HG03432 (cell line): ENCODE results near the gene LRRC7.
"Not testable (repeated sequence)": the region's sequence is repeated elsewhere in the genome, so short reads cannot be mapped to it uniquely, and the experiment has no call there.

Experiments used
- ATAC-seq: cut with Tn5 transposase; IDR thresholded peaks from one replicate; pipeline ENCODE4 v1.9.1; 2021; ENCODE audit warnings: mild to moderate bottlenecking, moderate library complexity; ENCODE audit not compliant: unreplicated experiment

Gene LRRC7

DNA sequence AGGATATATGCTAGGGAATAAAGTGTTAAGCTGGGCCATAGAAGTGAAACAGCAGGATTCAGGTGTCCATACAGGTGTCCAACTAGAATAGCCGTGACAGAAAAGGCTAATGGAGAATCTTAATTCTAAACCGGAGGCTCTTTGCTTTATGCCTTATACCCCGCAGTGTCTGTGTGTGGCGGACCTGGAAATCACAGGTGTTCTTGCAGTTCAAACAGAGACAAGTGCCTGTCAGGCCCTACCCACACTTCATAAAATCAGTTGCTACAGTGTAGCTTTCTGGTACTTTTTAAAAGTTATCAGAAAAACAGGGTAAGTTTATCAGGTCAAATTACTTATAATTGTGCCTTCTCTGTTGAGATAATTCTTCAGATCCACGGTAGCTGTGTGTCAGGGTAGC, 293.9 kb downstream of the LRRC7 start:
- no peak for ATAC-seq

GRCh38 chr1:69862906-69863305, 295.2 kb downstream of the LRRC7 start:
- ATAC-seq = no peak

GRCh38 chr1:69863704-69864103, 296.0 kb downstream of the LRRC7 start:
- ATAC-seq = no peak

DNA sequence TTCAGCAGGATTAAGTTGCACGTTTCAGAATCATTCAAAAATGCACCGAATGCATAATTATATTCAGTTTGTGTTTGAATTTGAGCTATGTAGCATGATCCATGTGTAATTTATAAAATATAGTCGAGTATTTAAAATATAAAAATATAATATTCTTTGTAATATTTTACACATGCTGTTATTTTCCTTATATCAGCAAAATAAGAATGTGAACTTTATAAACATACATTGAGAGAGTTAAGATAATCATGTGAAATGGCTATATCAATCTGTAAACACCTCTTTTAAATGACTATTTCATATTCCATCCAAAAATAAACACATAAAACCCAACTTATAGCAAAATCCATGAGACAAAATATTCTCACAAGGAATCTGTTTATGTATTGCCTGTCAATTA, 303.7 kb downstream of the LRRC7 start:
- ATAC-seq = no peak

- ATAC-seq = no peak
Observed at GRCh38 chr1:69878338-69878737, 310.6 kb downstream of the LRRC7 start.

GRCh38 chr1:69888016-69888415, 320.3 kb downstream of the LRRC7 start:
- ATAC-seq = not testable (repeated sequence)

DNA sequence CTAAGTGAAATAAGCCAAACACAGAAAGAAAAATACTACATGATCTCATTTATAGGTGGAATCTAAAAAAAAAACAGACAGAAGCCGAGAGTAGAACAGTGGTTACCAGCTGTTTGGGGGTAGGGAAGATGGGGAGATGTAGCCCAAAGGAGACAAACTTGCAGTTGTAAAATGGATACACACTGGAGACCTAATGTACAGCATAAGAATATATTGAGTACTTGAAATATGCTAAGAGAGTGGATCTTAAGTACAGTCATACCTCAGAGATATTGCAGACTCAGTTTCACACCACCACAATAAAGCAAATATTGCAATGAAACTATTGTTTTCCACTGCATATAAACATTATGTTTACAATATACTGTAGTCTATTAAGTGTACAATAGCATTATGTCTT, 320.9 kb downstream of the LRRC7 start:
- no peak for ATAC-seq

DNA sequence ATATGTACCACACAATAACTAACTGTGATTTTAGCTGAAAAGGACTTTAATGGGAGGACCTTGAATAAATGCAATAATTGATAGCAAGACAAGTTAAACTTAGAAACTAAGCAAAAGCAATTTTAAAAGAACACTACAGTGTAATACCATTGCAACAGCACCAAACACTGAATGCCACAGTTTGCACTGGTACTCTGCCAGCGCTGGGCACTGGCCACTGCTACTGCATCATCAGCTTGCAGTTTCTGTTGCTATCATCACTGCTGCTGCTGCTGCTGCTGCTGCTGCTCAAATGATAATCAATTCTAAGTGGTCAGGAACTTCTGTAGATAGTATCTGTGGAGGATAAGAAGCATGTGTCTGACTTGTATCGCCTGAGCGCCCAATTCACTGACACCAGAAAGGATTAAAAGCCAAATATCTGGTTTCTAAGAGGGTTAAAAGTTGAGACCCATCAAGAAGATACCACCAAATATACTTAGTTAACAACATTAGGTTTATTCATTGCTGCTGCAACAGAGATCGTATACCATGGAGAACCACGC, 330.8 kb downstream of the LRRC7 start:
- ATAC-seq = no peak

DNA sequence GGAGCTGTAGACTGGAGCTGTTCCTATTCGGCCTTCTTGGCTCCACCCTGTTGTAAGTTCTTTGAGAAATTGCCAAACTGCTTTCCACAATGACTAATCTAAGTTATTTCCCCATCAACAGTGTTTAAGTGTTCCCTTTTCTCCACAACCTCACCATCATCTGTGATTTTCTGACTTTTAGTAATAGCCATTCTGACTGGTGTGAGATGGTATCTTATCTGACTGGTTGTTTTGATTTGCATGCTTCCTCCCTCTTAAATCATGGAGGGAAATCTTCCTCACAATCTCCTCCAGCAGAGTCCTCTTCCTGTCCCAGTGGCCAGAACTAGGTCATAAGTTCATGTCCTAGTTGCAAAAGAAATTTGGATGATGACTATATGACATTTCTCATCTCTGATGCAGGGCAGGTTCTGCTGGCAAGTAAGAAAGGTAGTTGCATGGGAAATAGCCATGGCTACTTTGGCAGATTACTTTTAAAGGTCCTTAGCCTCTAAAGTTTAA, 343.6 kb downstream of the LRRC7 start:
- no peak for ATAC-seq

DNA sequence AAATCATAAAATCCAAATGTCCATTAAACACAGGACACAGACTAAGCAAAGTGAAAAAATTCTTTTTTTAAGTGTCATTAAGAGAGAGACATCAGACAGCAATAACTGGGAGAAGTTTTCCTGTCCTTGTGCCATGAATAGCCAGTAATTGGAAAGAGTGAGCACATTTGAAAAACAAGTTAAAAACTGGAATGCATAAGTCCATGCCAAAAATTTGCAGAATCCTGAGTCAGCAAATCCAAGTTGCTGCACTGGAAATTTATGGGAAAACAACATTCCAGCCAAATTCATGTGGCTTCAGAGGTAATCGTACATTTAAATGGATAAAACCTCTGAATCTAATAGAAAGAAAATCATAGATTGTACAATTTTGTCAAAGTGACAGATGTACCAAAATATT, 346.3 kb downstream of the LRRC7 start:
- no peak for ATAC-seq

GRCh38 chr1:69914976-69915765, 347.4 kb downstream of the LRRC7 start:
- ATAC-seq = no peak

DNA sequence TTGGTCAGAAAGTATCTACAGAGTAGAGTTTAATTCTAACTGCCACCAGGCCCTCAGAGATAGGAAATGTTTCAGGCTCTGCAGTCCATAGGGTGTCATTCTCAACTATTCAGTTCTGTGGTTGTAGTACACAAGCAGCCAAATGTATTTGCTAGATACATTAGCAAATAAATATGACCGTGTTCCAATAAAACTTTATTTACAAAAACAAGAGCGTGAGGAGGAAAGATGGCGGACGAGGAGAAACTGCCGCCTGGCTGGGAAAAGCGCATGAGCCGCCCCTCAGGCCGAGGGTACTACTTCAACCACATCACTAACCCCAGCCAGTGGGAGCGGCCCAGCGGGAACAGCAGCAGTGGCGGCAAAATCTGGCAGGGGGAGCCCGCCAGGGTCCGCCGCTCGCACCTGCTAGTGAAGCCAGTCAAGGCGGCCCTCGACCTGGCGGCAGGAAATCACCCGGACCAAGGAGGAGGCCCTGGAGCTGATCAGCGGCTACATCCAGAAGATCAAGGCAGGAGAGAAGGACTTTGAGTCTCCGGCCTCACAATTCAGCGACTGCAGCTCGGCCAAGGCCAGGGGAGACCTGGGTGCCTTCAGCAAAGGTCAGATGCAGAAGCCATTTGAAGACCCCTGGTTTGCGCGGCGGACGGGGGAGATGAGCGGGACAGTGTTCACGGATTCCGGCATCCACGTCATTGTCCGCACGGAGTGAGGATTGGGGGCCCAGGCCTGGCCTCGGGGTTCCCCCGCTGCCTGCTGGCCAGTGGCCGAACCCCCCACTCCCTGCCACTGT, 351.6 kb downstream of the LRRC7 start:
- ATAC-seq = no peak

DNA sequence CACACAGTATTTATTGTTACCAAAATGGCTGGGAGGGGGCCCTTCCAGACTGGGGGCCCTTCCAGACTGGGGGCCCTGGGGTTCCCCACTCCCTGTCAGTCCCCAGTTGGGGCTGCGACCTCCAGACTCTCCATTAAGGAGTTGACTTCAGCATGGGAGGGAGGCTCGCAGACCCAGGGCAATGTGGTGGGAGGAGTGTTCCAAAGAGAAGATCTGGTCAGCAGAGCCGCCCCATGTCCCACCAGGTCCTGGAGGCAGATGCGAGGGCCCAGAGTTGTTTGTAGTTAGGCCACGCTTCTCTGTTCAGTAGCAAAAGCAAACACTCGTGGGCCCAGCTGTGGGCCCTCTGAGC, 352.2 kb downstream of the LRRC7 start:
- ATAC-seq = no peak

- no peak for ATAC-seq
Observed at GRCh38 chr1:69920426-69920825, 352.7 kb downstream of the LRRC7 start.

DNA sequence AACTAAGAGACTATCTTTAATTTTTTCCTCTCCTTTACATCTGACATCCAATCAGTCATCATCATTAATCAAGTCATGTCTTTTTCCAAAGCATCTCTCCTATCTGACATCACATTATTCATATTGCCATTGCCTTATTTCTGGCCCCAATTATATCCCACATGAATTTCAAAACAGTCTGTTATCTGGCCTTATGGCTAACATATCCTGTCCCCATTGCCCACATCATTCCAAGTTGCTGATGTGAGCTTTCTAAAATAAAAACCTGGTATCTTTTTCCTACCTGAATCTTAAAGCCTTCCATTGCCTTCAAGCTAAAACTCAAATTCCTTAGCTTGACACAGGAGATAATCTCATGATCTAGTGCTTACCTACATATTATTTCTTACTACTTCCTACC, 353.8 kb downstream of the LRRC7 start:
- ATAC-seq = no peak

GRCh38 chr1:69928234-69928633, 360.5 kb downstream of the LRRC7 start:
- not testable (repeated sequence) for ATAC-seq

- no peak for ATAC-seq
Observed at GRCh38 chr1:69929308-69930057, 361.8 kb downstream of the LRRC7 start.

DNA sequence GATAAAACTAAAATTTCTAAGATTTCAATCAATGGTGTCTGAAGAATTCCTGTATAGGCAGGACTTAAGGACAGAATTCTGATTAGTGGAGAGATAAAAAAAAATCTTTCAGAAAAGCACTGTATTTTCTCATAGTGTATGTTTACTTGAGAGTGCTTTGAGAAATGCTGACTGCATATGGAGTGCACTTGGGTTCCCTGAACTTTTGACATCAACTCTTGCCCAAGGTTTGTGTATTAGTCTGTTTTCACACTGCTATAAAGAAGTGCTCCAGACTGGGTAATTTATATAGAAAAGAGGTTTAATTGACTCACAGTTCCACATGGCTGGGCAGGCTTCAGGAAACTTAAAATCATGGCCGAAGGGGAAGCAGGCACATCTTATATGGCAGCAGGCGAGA, 362.7 kb downstream of the LRRC7 start:
- ATAC-seq = no peak

DNA sequence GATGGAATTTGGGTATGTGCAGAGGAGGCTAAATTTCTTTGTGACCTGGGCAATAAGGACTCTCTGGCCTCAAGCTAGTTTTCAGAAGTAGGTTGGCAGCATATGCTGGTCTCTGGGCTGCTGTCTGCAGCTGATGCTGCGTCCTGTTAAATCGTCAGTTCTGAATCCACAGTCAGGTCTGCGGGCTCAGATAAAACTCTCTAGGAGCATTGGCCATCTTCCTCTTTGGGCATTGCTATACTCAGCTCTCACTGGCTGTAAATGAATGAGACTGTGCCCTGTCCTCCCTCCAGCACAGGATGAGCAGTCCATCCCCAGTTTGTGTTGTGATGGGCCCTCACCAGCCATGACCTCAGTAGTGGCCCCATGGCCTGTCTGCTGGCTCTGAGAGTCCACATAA, 365.0 kb downstream of the LRRC7 start:
- no peak for ATAC-seq

DNA sequence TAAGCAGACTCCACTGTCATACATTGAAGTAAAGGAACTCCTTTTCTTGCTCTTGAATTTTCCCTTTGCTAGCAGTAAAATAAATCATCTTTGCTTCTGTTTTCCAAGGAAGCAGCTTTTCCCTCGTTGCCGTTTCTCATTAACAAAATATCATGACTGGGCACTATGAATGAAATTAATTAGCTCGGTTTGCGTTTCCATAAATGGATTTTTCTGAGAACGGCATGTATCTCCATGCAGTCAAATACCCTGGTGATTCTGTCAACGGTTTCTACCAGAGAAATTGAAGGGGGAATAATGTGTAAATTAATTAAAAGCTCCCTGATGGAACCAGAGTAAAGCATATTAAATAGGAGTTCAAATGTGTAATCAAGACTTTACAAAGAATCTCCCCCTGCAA, 372.5 kb downstream of the LRRC7 start:
- no peak for ATAC-seq

DNA sequence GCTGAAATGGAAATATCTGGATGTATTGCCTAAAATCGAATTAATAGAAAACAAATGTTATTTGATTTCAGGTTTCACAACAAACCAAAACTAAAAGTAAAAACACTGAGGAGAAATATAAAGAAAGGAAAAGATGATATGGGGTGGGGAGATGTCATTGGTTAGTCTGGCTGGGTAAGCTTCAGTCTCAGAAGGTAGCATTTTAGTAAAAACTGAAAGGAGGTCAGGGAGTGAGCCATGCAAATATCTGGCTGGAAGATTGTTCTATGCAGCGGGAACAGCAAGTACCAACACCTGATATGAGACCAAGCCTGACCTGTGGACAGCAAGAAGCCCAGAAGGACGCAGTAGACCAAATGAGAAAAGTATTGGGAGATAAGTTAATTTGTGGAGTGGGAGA, 373.1 kb downstream of the LRRC7 start:
- peak; percentile 72 for ATAC-seq
